ENCODE results near the gene SIX4. TPM values are rescaled to one million over a fixed set of nuclear protein-coding genes. Genes with fewer than 3 reads are reported as not detected.

The SIX4 gene
- total RNA-seq, 1 experiment from 2014 or later, result 13.6 TPM

- no TSS peak for BruUV-seq (replicated peaks)
Observed at GRCh38 chr14:60670989-60671388, 53.2 kb downstream of the SIX4 start.

GRCh38 chr14:60668431-60669112 is 55.6 kb downstream of the SIX4 start:
- ChIA-PET POLR2A (ENCODE audit: low non-redundant PET) (no interaction called here), CTCF (no interaction called here)
- no TSS peak for BruUV-seq (replicated peaks)

More at GRCh38 chr14:60670989-60671388, 53.2 kb downstream of the SIX4 start:
- no peaks in the 10 kb centered on the region for H3K27me3 ChIP-seq (replicated peaks; ENCODE audit: insufficient read depth, low read depth, low read length, poor library complexity)
- H3K36me3 ChIP-seq (ENCODE audit: insufficient read depth, low read length, poor library complexity, severe bottlenecking), result no peaks in the 10 kb centered on the region
- H3K27ac ChIP-seq (ENCODE audit: low read depth, low read length, poor library complexity, severe bottlenecking), result no peak overlapping the region
- CTCF ChIA-PET, result no interaction called here
- H3K4me3 ChIP-seq (ENCODE audit: low read depth, low read length, poor library complexity, severe bottlenecking), result no peak overlapping the region
- H3K9me3 ChIP-seq (ENCODE audit: low read depth, low read length, poor library complexity, severe bottlenecking), result no peaks in the 10 kb centered on the region
- H3K4me1 ChIP-seq (ENCODE audit: insufficient read depth, low read length, poor library complexity, severe bottlenecking), result no peaks in the 10 kb centered on the region
- no peak for DNase-seq (ENCODE audit: low spot score)
- TF ChIP-seq EZH2 (IDR thresholded peaks at IDR 0.05; ENCODE audit: borderline replicate concordance, low read depth, low read length, poor library complexity, severe bottlenecking) (no peak), CTCF (conservative IDR thresholded peaks at IDR 0.05; ENCODE audit: low read depth, low read length) (no peak)
- POLR2A ChIA-PET (ENCODE audit: low non-redundant PET), result no interaction called here
- intact Hi-C loops (cut with micrococcal nuclease; ENCODE audit: unreplicated experiment), result no loop called here

GRCh38 chr14:60665177-60665550 is 59.0 kb downstream of the SIX4 start:
- Histone ChIP-seq H3K36me3 (ENCODE audit: insufficient read depth, low read length, poor library complexity, severe bottlenecking) (no peaks in the 10 kb centered on the region), H3K4me1 (ENCODE audit: insufficient read depth, low read length, poor library complexity, severe bottlenecking) (peaks cover 9% of the 10 kb centered on the region), H3K4me3 (ENCODE audit: low read depth, low read length, poor library complexity, severe bottlenecking) (no peak overlapping the region), H3K9me3 (ENCODE audit: low read depth, low read length, poor library complexity, severe bottlenecking) (no peaks in the 10 kb centered on the region), H3K27ac (ENCODE audit: low read depth, low read length, poor library complexity, severe bottlenecking) (no peak overlapping the region), H3K27me3 (replicated peaks; ENCODE audit: insufficient read depth, low read depth, low read length, poor library complexity) (no peaks in the 10 kb centered on the region)
- intact Hi-C loops (cut with micrococcal nuclease; ENCODE audit: unreplicated experiment), result no loop called here
- ChIA-PET POLR2A (ENCODE audit: low non-redundant PET) (no interaction called here), CTCF (no interaction called here)
- no peak for DNase-seq (ENCODE audit: low spot score)
- BruUV-seq (replicated peaks), result no TSS peak
- no peak for TF ChIP-seq EZH2 (IDR thresholded peaks at IDR 0.05; ENCODE audit: borderline replicate concordance, low read depth, low read length, poor library complexity, severe bottlenecking)
- TF ChIP-seq CTCF (conservative IDR thresholded peaks at IDR 0.05; ENCODE audit: low read depth, low read length), result no peak

More at GRCh38 chr14:60668431-60669112, 55.6 kb downstream of the SIX4 start:
- H3K9me3 ChIP-seq (ENCODE audit: low read depth, low read length, poor library complexity, severe bottlenecking), result no peaks in the 10 kb centered on the region
- intact Hi-C loops (cut with micrococcal nuclease; ENCODE audit: unreplicated experiment), result no loop called here
- no peaks in the 10 kb centered on the region for H3K4me1 ChIP-seq (ENCODE audit: insufficient read depth, low read length, poor library complexity, severe bottlenecking)
- H3K27ac ChIP-seq (ENCODE audit: low read depth, low read length, poor library complexity, severe bottlenecking), result no peak overlapping the region
- H3K4me3 ChIP-seq (ENCODE audit: low read depth, low read length, poor library complexity, severe bottlenecking), result no peak overlapping the region
- no peaks in the 10 kb centered on the region for H3K27me3 ChIP-seq (replicated peaks; ENCODE audit: insufficient read depth, low read depth, low read length, poor library complexity)
- TF ChIP-seq CTCF (conservative IDR thresholded peaks at IDR 0.05; ENCODE audit: low read depth, low read length) (no peak), EZH2 (IDR thresholded peaks at IDR 0.05; ENCODE audit: borderline replicate concordance, low read depth, low read length, poor library complexity, severe bottlenecking) (no peak)
- H3K36me3 ChIP-seq (ENCODE audit: insufficient read depth, low read length, poor library complexity, severe bottlenecking), result no peaks in the 10 kb centered on the region
- DNase-seq (ENCODE audit: low spot score), result no peak

Data from A673 (cell line).